BJ (cell line): ENCODE results near the gene CSRP3. TPM values are rescaled to one million over a fixed set of nuclear protein-coding genes. Genes with fewer than 3 reads are reported as not detected.

Experiments used
- CTCF ChIA-PET: fragments of 350-600 bp; formaldehyde crosslinking; extraction: SDS; loops from one replicate; lab custom pipeline; 2021; ENCODE audit warnings: antibody characterized with exemption, inconsistent platforms; lab: Yijun Ruan, JAX
- POLR2A ChIA-PET: fragments of 300-600 bp; sonication (Branson Sonifier 250); formaldehyde crosslinking; extraction: SDS; loops from one replicate; lab custom pipeline; 2021; ENCODE audit warnings: antibody characterized with exemption; lab: Charles Lee
- DNase-seq: peaks from one replicate; pipeline ENCODE4 v3.0.0-alpha.2; 2011; ENCODE audit warnings: low read depth
- H3K27me3 ChIP-seq: 2 replicates; pipeline ENCODE4 v1.6.0; 2011; ENCODE audit warnings: low read length; ENCODE audit not compliant: control insufficient read depth, insufficient read depth
- H3K36me3 ChIP-seq: 2 replicates; pipeline ENCODE4 v1.5.1; 2011; ENCODE audit warnings: low read length; ENCODE audit not compliant: control insufficient read depth, insufficient read depth
- H3K4me3 ChIP-seq: 2 replicates; pipeline ENCODE4 v1.5.1; 2011; ENCODE audit warnings: low read depth, mild to moderate bottlenecking, control low read depth, low read length
- polyA minus RNA-seq: library from RNA; depleted of rRNA, polyadenylated mRNA; stranded (reverse); fragments of >200 nt; gene quantifications from 2 replicates; pipeline ENCODE4 v1.2.3, GENCODE V29; 2011; rRNA and poly(A)+ RNA removed
- polyA plus RNA-seq: library from polyadenylated mRNA; depleted of rRNA; stranded (reverse); fragments of >200 nt; gene quantifications from 2 replicates; pipeline ENCODE4 v1.2.3, GENCODE V29; 2011; rRNA removed
- TF ChIP-seq, protein P1 (sequence below): IDR thresholded peaks from 2 replicates; pipeline ENCODE4 v1.5.1; 2011; ENCODE audit warnings: low read depth, mild to moderate bottlenecking, control low read depth, inconsistent platforms, low read length, moderate library complexity; ENCODE audit not compliant: insufficient read depth

The CSRP3 gene
- polyA plus RNA-seq (not detected in 2 replicates), polyA minus RNA-seq (not detected in 2 replicates)

DNA sequence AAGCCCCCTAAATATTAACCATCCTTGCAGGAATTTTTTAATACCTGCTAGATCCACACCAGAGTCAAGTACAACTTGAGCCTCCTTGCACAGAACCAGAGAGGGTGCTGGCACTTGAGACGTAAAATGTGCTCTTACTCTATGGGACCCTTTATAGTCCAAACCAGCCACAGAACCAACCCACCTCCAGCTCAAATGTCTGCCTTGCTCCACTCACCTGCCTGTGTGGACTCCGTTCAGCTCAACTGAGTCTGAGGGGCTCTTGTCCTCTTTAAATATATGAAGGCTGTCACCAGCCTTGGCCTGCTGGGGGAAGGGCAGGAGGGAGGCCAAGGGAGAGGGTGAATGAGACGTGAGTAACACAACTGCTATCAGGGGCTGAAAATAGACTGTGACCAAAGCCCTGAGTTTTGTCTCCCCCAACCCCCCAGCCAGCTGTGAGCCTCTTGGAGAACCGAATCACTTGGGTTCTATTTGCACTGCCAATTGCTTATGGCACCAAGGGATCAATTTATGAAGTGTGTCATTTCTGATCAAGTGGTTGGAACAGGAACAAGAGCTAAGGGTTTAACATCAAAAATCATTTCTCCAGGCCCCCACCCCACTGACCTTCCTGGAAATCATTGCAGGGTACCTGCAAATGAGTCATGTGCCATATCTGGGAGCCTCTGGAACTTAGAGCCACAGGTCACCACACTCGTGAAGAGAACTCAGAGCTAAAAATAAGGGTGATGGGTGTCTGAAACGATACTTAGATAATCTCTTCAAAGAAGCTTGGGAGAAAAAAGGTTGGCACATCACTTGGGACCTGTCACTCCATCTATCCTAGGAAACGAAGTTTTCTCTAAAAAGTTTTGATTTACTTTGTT is at the start of gene CSRP3:
TSS of gene CSRP3 (minus strand) at position 247 of the 869 bp plus-strand sequence. CDS start 9,535 bp downstream, outside the sequence.
- DNase-seq = no peak
- ChIA-PET POLR2A (no interaction called here), CTCF (no interaction called here)
- Histone ChIP-seq H3K36me3 (no peaks in the 10 kb centered on the region), H3K4me3 (no peak within 1 kb of the TSS), H3K27me3 (no peaks in the 10 kb centered on the region; the same call in 1 of the 2 replicates)
- TF ChIP-seq, protein P1, sequence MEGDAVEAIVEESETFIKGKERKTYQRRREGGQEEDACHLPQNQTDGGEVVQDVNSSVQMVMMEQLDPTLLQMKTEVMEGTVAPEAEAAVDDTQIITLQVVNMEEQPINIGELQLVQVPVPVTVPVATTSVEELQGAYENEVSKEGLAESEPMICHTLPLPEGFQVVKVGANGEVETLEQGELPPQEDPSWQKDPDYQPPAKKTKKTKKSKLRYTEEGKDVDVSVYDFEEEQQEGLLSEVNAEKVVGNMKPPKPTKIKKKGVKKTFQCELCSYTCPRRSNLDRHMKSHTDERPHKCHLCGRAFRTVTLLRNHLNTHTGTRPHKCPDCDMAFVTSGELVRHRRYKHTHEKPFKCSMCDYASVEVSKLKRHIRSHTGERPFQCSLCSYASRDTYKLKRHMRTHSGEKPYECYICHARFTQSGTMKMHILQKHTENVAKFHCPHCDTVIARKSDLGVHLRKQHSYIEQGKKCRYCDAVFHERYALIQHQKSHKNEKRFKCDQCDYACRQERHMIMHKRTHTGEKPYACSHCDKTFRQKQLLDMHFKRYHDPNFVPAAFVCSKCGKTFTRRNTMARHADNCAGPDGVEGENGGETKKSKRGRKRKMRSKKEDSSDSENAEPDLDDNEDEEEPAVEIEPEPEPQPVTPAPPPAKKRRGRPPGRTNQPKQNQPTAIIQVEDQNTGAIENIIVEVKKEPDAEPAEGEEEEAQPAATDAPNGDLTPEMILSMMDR = no peak

DNA sequence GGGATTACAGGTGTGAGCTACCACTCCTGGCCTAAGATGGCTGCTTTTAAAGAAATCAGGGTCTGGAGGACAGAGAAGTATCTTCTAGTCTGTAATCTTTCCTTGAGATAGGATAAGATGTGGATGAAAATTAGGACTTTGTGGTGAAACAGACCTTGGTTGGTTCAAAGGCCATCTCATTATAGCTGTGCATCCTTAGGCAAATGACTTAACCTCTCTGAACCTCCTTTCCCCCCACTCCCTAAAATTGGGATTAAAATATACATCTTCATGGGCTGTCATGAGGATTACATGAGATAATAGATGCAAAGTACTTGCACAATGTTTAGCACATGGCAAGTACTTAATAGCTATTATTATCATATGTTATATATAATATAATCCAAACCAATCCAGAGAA is 49.8 kb upstream of the CSRP3 start:
- H3K27me3 ChIP-seq = peaks cover 9% of the 10 kb centered on the region
- DNase-seq = no peak
- ChIA-PET POLR2A (no interaction called here), CTCF (interaction anchor here (0.6 to 2.6 kb wide), 5 partner anchors 8 to 1104 kb away, joined by 3 to 10 read pairs (median 3); no protein-coding TSS in a partner anchor)
- TF ChIP-seq, protein P1 = no peak
- no peaks in the 10 kb centered on the region for H3K36me3 ChIP-seq
- H3K4me3 ChIP-seq = no peak overlapping the region

DNA sequence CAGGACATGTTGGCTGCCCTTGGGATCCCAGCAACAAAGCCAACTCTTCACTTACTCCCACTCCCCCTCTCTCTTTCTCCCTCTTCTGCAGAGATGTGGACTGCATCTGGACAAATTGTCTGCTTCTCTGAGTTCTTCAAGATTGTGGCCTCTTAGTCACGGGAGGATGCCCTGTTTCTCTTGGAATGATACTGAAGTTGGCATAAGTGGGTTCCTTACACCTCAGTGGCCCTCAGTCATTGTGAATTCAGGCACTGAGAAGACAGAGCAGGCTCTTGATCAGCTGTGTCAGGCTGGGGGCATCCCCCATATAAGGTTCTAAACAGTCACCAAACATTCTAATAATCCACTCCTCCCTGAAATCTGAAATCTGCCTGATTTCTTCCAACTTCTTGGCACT is 45.0 kb upstream of the CSRP3 start:
- no peak overlapping the region for H3K4me3 ChIP-seq
- H3K36me3 ChIP-seq = no peaks in the 10 kb centered on the region
- peaks cover 17% of the 10 kb centered on the region for H3K27me3 ChIP-seq
- DNase-seq = no peak
- ChIA-PET CTCF (interaction anchor here (2.6 kb wide), 1 partner anchor 13 kb away, joined by 16 read pairs; no protein-coding TSS in a partner anchor), POLR2A (no interaction called here)
- TF ChIP-seq, protein P1 = no peak

DNA sequence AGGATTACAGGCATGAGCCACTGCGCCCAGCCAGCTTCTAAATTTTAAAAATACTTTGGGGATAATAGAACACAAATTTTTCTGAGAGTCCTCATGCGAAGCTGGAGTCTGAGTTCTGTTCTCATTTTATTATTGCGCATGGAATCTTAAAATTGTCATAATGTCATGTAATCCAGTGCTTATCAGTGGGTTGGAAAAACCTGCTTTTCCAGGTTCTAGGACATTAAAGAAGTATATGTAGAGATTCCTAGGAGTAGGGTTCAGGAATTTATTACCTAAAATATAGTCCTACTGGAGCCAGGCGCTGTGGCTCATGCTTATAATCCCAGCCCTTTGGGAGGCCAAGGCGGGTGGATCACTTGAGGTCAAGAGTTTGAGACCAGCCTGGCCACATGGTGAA is 43.6 kb upstream of the CSRP3 start:
- POLR2A ChIA-PET = no interaction called here
- TF ChIP-seq, protein P1 = no peak
- peaks cover 17% of the 10 kb centered on the region for H3K27me3 ChIP-seq
- H3K36me3 ChIP-seq = no peaks in the 10 kb centered on the region
- CTCF ChIA-PET = interaction anchor here (0.9 to 3.7 kb wide), 3 partner anchors 11 to 14 kb away, joined by 3 to 20 read pairs (median 16); no protein-coding TSS in a partner anchor
- no peak overlapping the region for H3K4me3 ChIP-seq
- no peak for DNase-seq

DNA sequence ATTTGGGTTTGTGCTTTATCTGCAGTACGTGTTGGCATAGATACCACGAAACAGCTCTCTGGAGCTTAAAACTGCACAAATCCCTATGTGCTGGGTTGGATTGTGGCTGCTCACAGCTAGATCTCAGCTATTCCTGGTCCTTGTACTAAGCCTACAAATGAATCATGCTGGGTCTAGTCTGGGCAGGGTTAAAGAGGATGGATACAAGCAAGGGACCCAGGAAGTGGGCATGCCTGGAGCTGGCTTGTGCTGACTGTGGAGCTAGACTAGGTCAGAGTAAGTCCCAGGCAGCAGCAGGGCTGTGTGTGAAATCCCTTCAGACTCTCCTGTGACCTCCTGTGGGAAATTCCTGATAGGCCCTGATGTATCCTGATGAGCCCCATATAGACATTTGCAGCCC is 42.8 kb upstream of the CSRP3 start:
- ChIA-PET CTCF (interaction anchor here (0.9 to 3.7 kb wide), 4 partner anchors 9 to 27 kb away, joined by 3 to 20 read pairs (median 3); no protein-coding TSS in a partner anchor), POLR2A (no interaction called here)
- DNase-seq = no peak
- H3K4me3 ChIP-seq = no peak overlapping the region
- TF ChIP-seq, protein P1 = no peak
- H3K36me3 ChIP-seq = no peaks in the 10 kb centered on the region
- H3K27me3 ChIP-seq = peaks cover 17% of the 10 kb centered on the region
